ENCODE results near the gene SH3RF3. TPM values are rescaled to one million over a fixed set of nuclear protein-coding genes. Genes with fewer than 3 reads are reported as not detected.

The SH3RF3 gene
- polyA plus RNA-seq, 1 of the 3 experiments (the other 2 are of a cell fraction): 1.9 TPM

DNA sequence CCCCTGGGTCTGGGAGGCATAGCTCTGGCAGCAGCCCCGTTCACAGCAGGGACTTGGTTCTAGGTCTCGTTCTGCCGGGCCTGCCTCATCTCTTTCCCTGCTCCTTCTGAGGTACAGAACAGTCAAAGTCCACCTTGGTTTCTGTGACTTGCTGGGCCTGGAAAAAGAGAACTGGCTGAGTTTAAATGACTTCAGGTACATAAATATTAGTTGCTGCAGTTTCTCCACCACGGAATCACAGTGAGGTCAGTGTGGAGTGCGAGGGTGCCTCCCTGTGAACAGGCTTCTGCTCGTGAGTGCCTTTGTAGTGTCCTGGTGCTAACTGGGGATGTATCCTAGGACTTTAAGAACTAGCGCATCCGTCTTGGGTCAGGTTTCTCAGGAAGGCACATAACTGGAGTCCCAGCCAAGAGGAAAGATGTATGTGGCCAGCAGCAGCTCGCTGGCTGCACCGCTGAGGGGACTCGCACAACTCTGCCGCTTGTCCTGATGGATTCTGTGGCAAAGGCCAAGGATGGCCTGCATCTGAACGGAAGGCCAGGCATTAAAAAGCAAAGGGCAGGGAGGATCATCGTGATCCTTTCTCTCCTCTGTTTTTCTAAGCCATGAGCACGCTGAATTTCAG lies 188.6 kb downstream of the SH3RF3 start:
- Histone ChIP-seq H2AFZ (ENCODE audit: low read depth) (no peak overlapping the region), H3K27ac (ENCODE audit: low read depth in 2 of 2, low read length in 1 of 2) (no peak overlapping the region), H3K36me3 (replicated peaks in 1 of 2; ENCODE audit: control insufficient read depth in 1 of 2, insufficient read depth in 2 of 2, low read length in 1 of 2) (no peaks in the 10 kb centered on the region), H3K4me3 (ENCODE audit: low read depth in 2 of 2, low read length in 1 of 2) (no peak overlapping the region), H3F3A (replicated peaks; ENCODE audit: insufficient read depth) (no peaks in the 10 kb centered on the region), H4K20me1 (ENCODE audit: insufficient read depth) (no peaks in the 10 kb centered on the region; the same call in 1 of the 2 replicates), H3K9me3 (no peaks in the 10 kb centered on the region), H3K79me2 (ENCODE audit: insufficient read depth) (peaks cover 6% of the 10 kb centered on the region; the same call in 1 of the 2 replicates), H3K4me1 (ENCODE audit: control insufficient read depth in 1 of 2, insufficient read depth in 2 of 2, low read depth in 1 of 2, low read length in 1 of 2) (peaks cover 6 to 22% of the 10 kb centered on the region in 2 experiments; a peak in 3 of 4 replicates), H3K27me3 (ENCODE audit: insufficient read depth) (no peaks in the 10 kb centered on the region), H3K4me2 (no peak overlapping the region), H3K9ac (no peak overlapping the region), H3K9me2 (no peaks in the 10 kb centered on the region)
- POLR2A ChIA-PET: no interaction called here
- CTCF ChIA-PET: no interaction called here
- TF ChIP-seq POLR2AphosphoS5 (IDR thresholded peaks at IDR 0.05; ENCODE audit: low read depth, low read length) (no peak), TCF12 (IDR thresholded peaks at IDR 0.05) (no peak), CHD2 (IDR thresholded peaks at IDR 0.05; ENCODE audit: low read length, partially characterized antibody) (no peak), EZH2phosphoT487 (IDR thresholded peaks at IDR 0.05; ENCODE audit: borderline replicate concordance, low read depth) (no peak), SMC3 (IDR thresholded peaks at IDR 0.05; ENCODE audit: low read depth, low read length) (no peak), SIN3A (IDR thresholded peaks at IDR 0.05; ENCODE audit: borderline replicate concordance, low read depth, low read length) (no peak), JUND (IDR thresholded peaks at IDR 0.05) (no peak), MEF2A (IDR thresholded peaks at IDR 0.05; ENCODE audit: borderline replicate concordance, low read depth) (no peak), RXRA (IDR thresholded peaks at IDR 0.05; ENCODE audit: borderline replicate concordance, low read depth) (no peak), FOXM1 (IDR thresholded peaks at IDR 0.05; ENCODE audit: low read depth) (no peak), RAD21 (IDR thresholded peaks at IDR 0.05; ENCODE audit: low read length) (no peak), EP300 (IDR thresholded peaks at IDR 0.05; ENCODE audit: borderline replicate concordance in 1 of 2, low read depth in 1 of 2, low read length in 1 of 2) (no peak), YY1 (IDR thresholded peaks at IDR 0.05; ENCODE audit: low read depth) (no peak), TEAD4 (IDR thresholded peaks at IDR 0.05; ENCODE audit: borderline replicate concordance, insufficient read depth) (no peak), MXI1 (IDR thresholded peaks at IDR 0.05; ENCODE audit: low read depth, low read length) (no peak)
- TF ChIP-seq, protein P1, sequence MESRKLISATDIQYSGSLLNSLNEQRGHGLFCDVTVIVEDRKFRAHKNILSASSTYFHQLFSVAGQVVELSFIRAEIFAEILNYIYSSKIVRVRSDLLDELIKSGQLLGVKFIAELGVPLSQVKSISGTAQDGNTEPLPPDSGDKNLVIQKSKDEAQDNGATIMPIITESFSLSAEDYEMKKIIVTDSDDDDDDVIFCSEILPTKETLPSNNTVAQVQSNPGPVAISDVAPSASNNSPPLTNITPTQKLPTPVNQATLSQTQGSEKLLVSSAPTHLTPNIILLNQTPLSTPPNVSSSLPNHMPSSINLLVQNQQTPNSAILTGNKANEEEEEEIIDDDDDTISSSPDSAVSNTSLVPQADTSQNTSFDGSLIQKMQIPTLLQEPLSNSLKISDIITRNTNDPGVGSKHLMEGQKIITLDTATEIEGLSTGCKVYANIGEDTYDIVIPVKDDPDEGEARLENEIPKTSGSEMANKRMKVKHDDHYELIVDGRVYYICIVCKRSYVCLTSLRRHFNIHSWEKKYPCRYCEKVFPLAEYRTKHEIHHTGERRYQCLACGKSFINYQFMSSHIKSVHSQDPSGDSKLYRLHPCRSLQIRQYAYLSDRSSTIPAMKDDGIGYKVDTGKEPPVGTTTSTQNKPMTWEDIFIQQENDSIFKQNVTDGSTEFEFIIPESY (IDR thresholded peaks at IDR 0.05; ENCODE audit: borderline replicate concordance, low read depth): no peak
- TF ChIP-seq, protein P2, sequence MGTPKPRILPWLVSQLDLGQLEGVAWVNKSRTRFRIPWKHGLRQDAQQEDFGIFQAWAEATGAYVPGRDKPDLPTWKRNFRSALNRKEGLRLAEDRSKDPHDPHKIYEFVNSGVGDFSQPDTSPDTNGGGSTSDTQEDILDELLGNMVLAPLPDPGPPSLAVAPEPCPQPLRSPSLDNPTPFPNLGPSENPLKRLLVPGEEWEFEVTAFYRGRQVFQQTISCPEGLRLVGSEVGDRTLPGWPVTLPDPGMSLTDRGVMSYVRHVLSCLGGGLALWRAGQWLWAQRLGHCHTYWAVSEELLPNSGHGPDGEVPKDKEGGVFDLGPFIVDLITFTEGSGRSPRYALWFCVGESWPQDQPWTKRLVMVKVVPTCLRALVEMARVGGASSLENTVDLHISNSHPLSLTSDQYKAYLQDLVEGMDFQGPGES (IDR thresholded peaks at IDR 0.05; ENCODE audit: low read depth, low read length): no peak
- TF ChIP-seq, protein P3, sequence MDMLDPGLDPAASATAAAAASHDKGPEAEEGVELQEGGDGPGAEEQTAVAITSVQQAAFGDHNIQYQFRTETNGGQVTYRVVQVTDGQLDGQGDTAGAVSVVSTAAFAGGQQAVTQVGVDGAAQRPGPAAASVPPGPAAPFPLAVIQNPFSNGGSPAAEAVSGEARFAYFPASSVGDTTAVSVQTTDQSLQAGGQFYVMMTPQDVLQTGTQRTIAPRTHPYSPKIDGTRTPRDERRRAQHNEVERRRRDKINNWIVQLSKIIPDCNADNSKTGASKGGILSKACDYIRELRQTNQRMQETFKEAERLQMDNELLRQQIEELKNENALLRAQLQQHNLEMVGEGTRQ (IDR thresholded peaks at IDR 0.05; ENCODE audit: borderline replicate concordance, low read depth, low read length): no peak
- WGBS (ENCODE audit: low lambda C conversion rate): 89% methylated on average over 15 of the region's 15 CpGs
- DNase-seq: no peak

Data from SK-N-SH (cell line).